Bronchial epithelial cell (primary cell): Measurements from ENCODE around the gene CCDC102B. TPM values are rescaled to one million over a fixed set of nuclear protein-coding genes. Genes with fewer than 3 reads are reported as not detected.
"Not testable (repeated sequence)": the region's sequence is repeated elsewhere in the genome, so short reads cannot be mapped to it uniquely, and the experiment has no call there.

ENCODE experiments used
- DNase-seq: peaks from one replicate; pipeline ENCODE4 v3.0.0-alpha.2; 2010; ENCODE audit warnings: low read depth
- FAIRE-seq: peaks from 2 replicates; lab custom pipeline; 2011; peaks lifted over from hg19 to GRCh38; lab: Jason Lieb, UNC
- H3K27me3 ChIP-seq: 2 replicates; pipeline ENCODE4 v1.5.1; 2011; ENCODE audit warnings: low read length; ENCODE audit not compliant: control insufficient read depth, insufficient read depth
- H3K36me3 ChIP-seq: 2 replicates; pipeline ENCODE4 v1.5.1; 2011; ENCODE audit warnings: low read length; ENCODE audit not compliant: control insufficient read depth, insufficient read depth
- H3K4me3 ChIP-seq: 2 replicates; pipeline ENCODE4 v1.5.1; 2011; ENCODE audit warnings: mild to moderate bottlenecking, low read depth, low read length, control low read depth
- total RNA-seq: library from RNA; depleted of rRNA; stranded (reverse); fragments of >200 nt; gene quantifications from 2 replicates; pipeline ENCODE4 v1.2.1, GENCODE V29; 2014
- TF ChIP-seq, protein P1 (sequence below): IDR thresholded peaks from 2 replicates; pipeline ENCODE4 v1.5.1; 2011; ENCODE audit warnings: mild to moderate bottlenecking, moderate library complexity, low read length, control low read depth, inconsistent platforms; ENCODE audit not compliant: insufficient read depth, severe bottlenecking

CCDC102B gene
- total RNA-seq, 1 donor from 2014 or later, result 1.6 TPM

DNA sequence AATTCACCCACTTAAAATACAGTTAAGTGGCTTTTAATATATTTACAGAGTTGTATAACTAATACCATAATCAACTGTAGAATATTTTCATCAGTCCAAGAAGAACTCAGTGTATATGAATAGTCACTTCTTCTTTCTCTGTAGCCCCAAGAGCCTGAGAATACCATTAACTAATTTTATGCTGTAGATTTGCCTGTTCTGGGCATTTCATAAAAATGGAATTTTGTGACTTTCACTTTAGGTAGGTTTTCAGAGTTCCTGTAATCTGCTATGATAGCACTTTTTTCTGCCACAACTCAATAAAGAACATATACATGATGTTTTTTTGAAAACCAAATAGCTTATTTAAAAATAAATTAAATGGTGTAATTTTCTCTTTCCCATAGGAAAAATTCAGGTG is 57.6 kb downstream of the CCDC102B start:
- DNase-seq (no peak), FAIRE-seq (no peak)
- H3K36me3 ChIP-seq, result no peaks in the 10 kb centered on the region
- TF ChIP-seq, protein P1, sequence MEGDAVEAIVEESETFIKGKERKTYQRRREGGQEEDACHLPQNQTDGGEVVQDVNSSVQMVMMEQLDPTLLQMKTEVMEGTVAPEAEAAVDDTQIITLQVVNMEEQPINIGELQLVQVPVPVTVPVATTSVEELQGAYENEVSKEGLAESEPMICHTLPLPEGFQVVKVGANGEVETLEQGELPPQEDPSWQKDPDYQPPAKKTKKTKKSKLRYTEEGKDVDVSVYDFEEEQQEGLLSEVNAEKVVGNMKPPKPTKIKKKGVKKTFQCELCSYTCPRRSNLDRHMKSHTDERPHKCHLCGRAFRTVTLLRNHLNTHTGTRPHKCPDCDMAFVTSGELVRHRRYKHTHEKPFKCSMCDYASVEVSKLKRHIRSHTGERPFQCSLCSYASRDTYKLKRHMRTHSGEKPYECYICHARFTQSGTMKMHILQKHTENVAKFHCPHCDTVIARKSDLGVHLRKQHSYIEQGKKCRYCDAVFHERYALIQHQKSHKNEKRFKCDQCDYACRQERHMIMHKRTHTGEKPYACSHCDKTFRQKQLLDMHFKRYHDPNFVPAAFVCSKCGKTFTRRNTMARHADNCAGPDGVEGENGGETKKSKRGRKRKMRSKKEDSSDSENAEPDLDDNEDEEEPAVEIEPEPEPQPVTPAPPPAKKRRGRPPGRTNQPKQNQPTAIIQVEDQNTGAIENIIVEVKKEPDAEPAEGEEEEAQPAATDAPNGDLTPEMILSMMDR, result no peak
- H3K27me3 ChIP-seq, result no peaks in the 10 kb centered on the region
- H3K4me3 ChIP-seq, result no peak overlapping the region

DNA sequence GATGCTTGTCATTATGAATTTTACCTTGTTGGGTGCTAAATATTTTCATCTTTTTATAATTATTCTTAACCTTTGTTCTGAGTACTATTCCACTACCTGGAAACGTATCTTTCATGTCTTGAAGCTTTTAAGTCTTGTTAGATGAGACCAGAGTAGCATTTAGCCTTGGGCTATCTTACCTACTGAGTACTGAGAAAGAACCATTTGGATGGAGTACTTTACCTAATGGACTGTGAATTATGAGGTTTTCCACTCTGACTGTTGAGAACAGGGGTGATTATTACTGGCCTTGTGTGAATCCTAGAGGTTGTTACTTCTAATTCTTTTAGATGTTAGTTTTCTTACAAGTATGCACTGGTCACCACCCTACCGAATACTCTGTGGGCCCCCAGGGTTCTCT is 63.5 kb downstream of the CCDC102B start:
- TF ChIP-seq, protein P1, result no peak
- Histone ChIP-seq H3K27me3 (no peaks in the 10 kb centered on the region), H3K4me3 (no peak overlapping the region), H3K36me3 (no peaks in the 10 kb centered on the region)
- FAIRE-seq, result no peak
- DNase-seq, result no peak

DNA sequence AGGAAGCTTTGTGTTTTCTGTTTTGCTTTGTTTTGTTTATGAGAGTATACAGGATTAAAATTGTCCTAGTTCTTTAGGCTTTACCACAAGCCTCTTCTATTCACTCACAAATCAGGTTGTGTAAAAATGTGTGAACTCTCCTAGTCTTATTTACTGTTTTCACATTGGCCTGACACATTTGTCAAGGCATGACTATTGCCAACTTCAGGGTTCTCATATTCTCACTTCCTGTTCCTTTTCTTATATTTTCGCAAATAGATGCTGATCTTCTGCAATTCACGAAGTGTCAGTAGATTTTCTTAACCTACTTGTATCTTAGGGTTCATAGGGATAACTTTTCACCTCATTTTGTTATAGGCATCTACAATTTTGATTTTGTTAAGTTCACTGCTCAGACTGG is 67.1 kb downstream of the CCDC102B start:
- Histone ChIP-seq H3K36me3 (no peaks in the 10 kb centered on the region), H3K27me3 (no peaks in the 10 kb centered on the region), H3K4me3 (no peak overlapping the region)
- FAIRE-seq (no peak), DNase-seq (no peak)
- TF ChIP-seq, protein P1, result no peak

DNA sequence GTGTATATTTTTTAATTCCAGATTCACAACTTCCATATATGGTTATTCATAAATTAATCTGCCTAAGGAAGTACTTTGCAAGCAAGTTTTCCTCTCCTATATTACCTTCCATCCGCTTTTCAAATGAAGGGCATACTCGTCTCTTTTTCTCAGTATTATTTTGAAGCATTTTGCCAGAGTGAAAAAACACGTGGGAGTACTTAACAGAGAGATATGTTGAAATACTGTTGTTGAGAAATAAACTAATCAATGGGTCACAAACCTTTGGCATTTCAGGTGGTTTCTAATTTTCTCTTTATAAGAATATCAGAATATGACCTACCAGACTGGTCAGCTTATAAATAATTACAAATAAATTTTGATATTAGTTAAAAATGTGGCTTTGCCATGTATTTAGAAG is 67.6 kb downstream of the CCDC102B start:
- Histone ChIP-seq H3K4me3 (no peak overlapping the region), H3K36me3 (no peaks in the 10 kb centered on the region), H3K27me3 (no peaks in the 10 kb centered on the region)
- FAIRE-seq (no peak), DNase-seq (no peak)
- TF ChIP-seq, protein P1, result no peak

DNA sequence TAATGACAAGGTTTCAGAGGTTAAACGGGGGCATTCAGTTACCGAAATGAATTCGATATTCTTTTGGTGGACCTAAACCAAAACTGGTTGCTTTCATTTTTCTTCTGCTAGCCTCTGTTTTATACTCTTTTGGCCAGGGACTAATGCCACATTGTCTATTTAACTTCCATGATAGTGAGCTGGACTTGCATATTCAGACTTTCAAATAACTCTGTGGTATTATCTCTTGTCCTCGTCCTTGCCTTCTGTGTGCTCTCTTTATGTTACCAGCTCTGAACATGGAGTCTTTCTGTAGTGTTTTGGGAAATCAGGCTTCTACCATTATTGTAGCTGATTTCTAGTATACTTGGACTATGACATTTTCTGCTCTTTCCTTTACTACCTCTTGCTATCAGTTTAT is 75.1 kb downstream of the CCDC102B start:
- Histone ChIP-seq H3K4me3 (no peak overlapping the region), H3K27me3 (no peaks in the 10 kb centered on the region), H3K36me3 (no peaks in the 10 kb centered on the region)
- FAIRE-seq (no peak), DNase-seq (no peak)
- TF ChIP-seq, protein P1, result no peak

DNA sequence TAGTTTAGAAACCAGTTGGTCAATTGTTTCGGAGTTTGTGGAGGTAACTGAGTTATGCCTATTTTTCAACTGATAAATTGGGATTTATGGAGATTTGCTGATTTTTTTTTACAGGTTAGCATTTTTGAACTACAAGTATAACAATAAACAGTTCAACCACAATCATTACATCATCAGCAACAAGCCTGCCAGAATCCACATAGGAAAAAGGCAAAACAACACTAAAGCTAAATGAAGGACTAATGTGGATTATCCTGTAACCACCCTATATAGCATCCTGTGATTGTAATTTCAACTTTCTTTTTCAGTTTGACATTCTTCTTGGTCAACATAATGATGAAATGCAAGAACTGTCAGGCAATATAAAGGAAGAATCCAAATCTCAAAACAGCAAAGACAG is 76.5 kb downstream of the CCDC102B start:
- FAIRE-seq (no peak), DNase-seq (no peak)
- no peak overlapping the region for H3K4me3 ChIP-seq
- H3K27me3 ChIP-seq, result no peaks in the 10 kb centered on the region
- TF ChIP-seq, protein P1, result no peak
- no peaks in the 10 kb centered on the region for H3K36me3 ChIP-seq

DNA sequence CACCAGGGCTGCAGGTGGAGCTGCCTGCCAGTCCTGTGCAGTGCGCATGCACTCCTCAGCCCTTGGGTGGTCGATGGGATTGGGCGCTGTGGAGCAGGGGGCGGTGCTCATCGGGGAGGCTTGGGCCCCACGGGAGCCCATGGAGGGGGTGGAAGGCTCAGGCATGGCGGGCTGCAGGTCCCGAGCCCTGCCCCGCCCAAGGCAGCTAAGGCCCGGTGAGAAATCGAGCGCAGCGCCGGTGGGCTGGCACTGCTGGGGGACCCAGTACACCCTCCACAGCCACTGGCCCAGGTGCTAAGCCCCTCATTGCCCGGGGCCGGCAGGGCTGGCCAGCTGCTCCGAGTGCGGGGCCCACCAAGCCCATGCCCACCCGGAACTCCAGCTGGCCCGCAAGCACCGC is 82.1 kb downstream of the CCDC102B start:
- not testable (repeated sequence) for FAIRE-seq, DNase-seq, H3K36me3 ChIP-seq, H3K4me3 ChIP-seq, H3K27me3 ChIP-seq
